Measurements from ENCODE around the gene PROC. TPM values are rescaled to one million over a fixed set of nuclear protein-coding genes. Genes with fewer than 3 reads are reported as not detected.

Gene PROC
- total RNA-seq, 2 experiments from 2014 or later: not detected

GRCh38 chr2:127424598-127425520 is 6.6 kb downstream of the PROC start:
- Mint-ChIP-seq H3K27me3 (ENCODE audit: low read depth) (peaks cover 34% of the 10 kb centered on the region), H3K36me3 (ENCODE audit: low read depth) (no peaks in the 10 kb centered on the region), H3K4me3 (no peak overlapping the region)

GRCh38 chr2:127425540-127426490 is 7.6 kb downstream of the PROC start:
- CTCF ChIA-PET: interaction anchor here (1.4 kb wide), 1 partner anchor 10 kb away, joined by 6 read pairs; no protein-coding TSS in a partner anchor
- Mint-ChIP-seq H3K4me1 (ENCODE audit: low read depth) (peaks cover 9% of the 10 kb centered on the region), H3K9me3 (ENCODE audit: insufficient read depth) (no peaks in the 10 kb centered on the region), H3K27me3 (ENCODE audit: low read depth) (peaks cover 32% of the 10 kb centered on the region), H3K36me3 (ENCODE audit: low read depth) (no peaks in the 10 kb centered on the region), H3K27ac (no peak overlapping the region), H3K4me3 (no peak overlapping the region)
- DNase-seq: no peak
- no peak for ATAC-seq
- POLR2A ChIA-PET: interaction anchor here (1.3 kb wide), 1 partner anchor 11 kb away, joined by 3 read pairs; no protein-coding TSS in a partner anchor

More at GRCh38 chr2:127424598-127425520, 6.6 kb downstream of the PROC start:
- ChIA-PET CTCF (interaction anchor here (0.5 to 1.4 kb wide), 2 partner anchors 9 to 88 kb away, joined by 3 to 6 read pairs; no protein-coding TSS in a partner anchor), POLR2A (interaction anchor here (1.3 kb wide), 1 partner anchor 10 kb away, joined by 3 read pairs; no protein-coding TSS in a partner anchor)
- H3K9me3 Mint-ChIP-seq (ENCODE audit: insufficient read depth): no peaks in the 10 kb centered on the region
- H3K4me1 Mint-ChIP-seq (ENCODE audit: low read depth): peaks cover 9% of the 10 kb centered on the region
- no peak overlapping the region for H3K27ac Mint-ChIP-seq
- DNase-seq (no peak), ATAC-seq (no peak)

GRCh38 chr2:127426501-127427354 is 8.5 kb downstream of the PROC start:
- Mint-ChIP-seq H3K36me3 (ENCODE audit: low read depth) (no peaks in the 10 kb centered on the region), H3K9me3 (ENCODE audit: insufficient read depth) (no peaks in the 10 kb centered on the region), H3K4me1 (ENCODE audit: low read depth) (peaks cover 9% of the 10 kb centered on the region), H3K4me3 (no peak overlapping the region), H3K27me3 (ENCODE audit: low read depth) (peaks cover 23% of the 10 kb centered on the region), H3K27ac (no peak overlapping the region)
- ChIA-PET CTCF (no interaction called here), POLR2A (no interaction called here)
- ATAC-seq: no peak
- no peak for DNase-seq

- no peak for DNase-seq
- ChIA-PET CTCF (interaction anchor here (1.8 kb wide), 1 partner anchor 230 kb away, joined by 4 read pairs; no protein-coding TSS in a partner anchor), POLR2A (no interaction called here)
- Mint-ChIP-seq H3K4me1 (ENCODE audit: low read depth) (peaks cover 8% of the 10 kb centered on the region), H3K4me3 (no peak overlapping the region), H3K36me3 (ENCODE audit: low read depth) (no peaks in the 10 kb centered on the region), H3K27me3 (ENCODE audit: low read depth) (peaks cover 16% of the 10 kb centered on the region), H3K27ac (no peak overlapping the region), H3K9me3 (ENCODE audit: insufficient read depth) (no peaks in the 10 kb centered on the region)
- no peak for ATAC-seq
Observed at GRCh38 chr2:127427376-127428056, 9.3 kb downstream of the PROC start.

- ATAC-seq: no peak
- Mint-ChIP-seq H3K27ac (no peak overlapping the region), H3K36me3 (ENCODE audit: low read depth) (no peaks in the 10 kb centered on the region), H3K4me1 (ENCODE audit: low read depth) (peaks cover 6% of the 10 kb centered on the region), H3K27me3 (ENCODE audit: low read depth) (peaks cover 11% of the 10 kb centered on the region), H3K4me3 (no peak overlapping the region), H3K9me3 (ENCODE audit: insufficient read depth) (no peaks in the 10 kb centered on the region)
- POLR2A ChIA-PET: no interaction called here
- CTCF ChIA-PET: interaction anchor here (1.8 kb wide), 1 partner anchor 231 kb away, joined by 4 read pairs; no protein-coding TSS in a partner anchor
- DNase-seq: no peak
Observed at GRCh38 chr2:127428057-127428814, 10.0 kb downstream of the PROC start.

GRCh38 chr2:127428815-127429109 is 10.5 kb downstream of the PROC start:
- ChIA-PET CTCF (interaction anchor here (1.8 kb wide), 1 partner anchor 232 kb away, joined by 4 read pairs; no protein-coding TSS in a partner anchor), POLR2A (no interaction called here)
- Mint-ChIP-seq H3K27ac (no peak overlapping the region), H3K4me1 (ENCODE audit: low read depth) (peaks cover 3% of the 10 kb centered on the region), H3K4me3 (no peak overlapping the region), H3K36me3 (ENCODE audit: low read depth) (no peaks in the 10 kb centered on the region), H3K27me3 (ENCODE audit: low read depth) (peaks cover 7% of the 10 kb centered on the region), H3K9me3 (ENCODE audit: insufficient read depth) (no peaks in the 10 kb centered on the region)
- no peak for ATAC-seq
- DNase-seq: no peak

GRCh38 chr2:127429291-127429690 is 11.1 kb downstream of the PROC start:
- no peak overlapping the region for H3K27ac Mint-ChIP-seq
- ATAC-seq (no peak), DNase-seq (no peak)
- ChIA-PET CTCF (interaction anchor here (0.8 to 1.8 kb wide), 2 partner anchors 232 to 361 kb away, joined by 3 to 4 read pairs; no protein-coding TSS in a partner anchor), POLR2A (interaction anchor here (1.0 kb wide), 1 partner anchor 170 kb away, joined by 3 read pairs; no protein-coding TSS in a partner anchor)
- no peaks in the 10 kb centered on the region for H3K9me3 Mint-ChIP-seq (ENCODE audit: insufficient read depth)
- H3K4me1 Mint-ChIP-seq (ENCODE audit: low read depth): no peaks in the 10 kb centered on the region
- H3K4me3 Mint-ChIP-seq: no peak overlapping the region
- H3K27me3 Mint-ChIP-seq (ENCODE audit: low read depth): peaks cover 4% of the 10 kb centered on the region
- H3K36me3 Mint-ChIP-seq (ENCODE audit: low read depth): no peaks in the 10 kb centered on the region

- H3K27ac Mint-ChIP-seq: no peak overlapping the region
- ATAC-seq: no peak
- no peaks in the 10 kb centered on the region for H3K4me1 Mint-ChIP-seq (ENCODE audit: low read depth)
- POLR2A ChIA-PET: interaction anchor here (1.0 kb wide), 1 partner anchor 170 kb away, joined by 3 read pairs; no protein-coding TSS in a partner anchor
- no peak overlapping the region for H3K4me3 Mint-ChIP-seq
- H3K27me3 Mint-ChIP-seq (ENCODE audit: low read depth): peaks cover 4% of the 10 kb centered on the region
- H3K9me3 Mint-ChIP-seq (ENCODE audit: insufficient read depth): no peaks in the 10 kb centered on the region
- no peak for DNase-seq
- H3K36me3 Mint-ChIP-seq (ENCODE audit: low read depth): no peaks in the 10 kb centered on the region
- CTCF ChIA-PET: interaction anchor here (0.8 kb wide), 1 partner anchor 362 kb away, joined by 3 read pairs; no protein-coding TSS in a partner anchor
Observed at GRCh38 chr2:127429844-127430425, 11.7 kb downstream of the PROC start.

- Mint-ChIP-seq H3K9me3 (ENCODE audit: insufficient read depth) (no peaks in the 10 kb centered on the region), H3K4me1 (ENCODE audit: low read depth) (no peaks in the 10 kb centered on the region), H3K4me3 (no peak overlapping the region), H3K27ac (no peak overlapping the region), H3K36me3 (ENCODE audit: low read depth) (no peaks in the 10 kb centered on the region), H3K27me3 (ENCODE audit: low read depth) (no peaks in the 10 kb centered on the region)
- POLR2A ChIA-PET: no interaction called here
- DNase-seq (no peak), ATAC-seq (no peak)
- CTCF ChIA-PET: interaction anchor here (0.7 kb wide), 1 partner anchor 50 kb away, joined by 3 read pairs; no protein-coding TSS in a partner anchor
Observed at GRCh38 chr2:127431408-127432023, 13.3 kb downstream of the PROC start.

Measured in activated CD8-positive, alpha-beta T cell treated with anti-CD3 and anti-CD28 coated beads, Interleukin-2, amount 10 ng/mL, durations not matched to agents 7 days and 5 days (primary cell).